Measurements from ENCODE around the gene VPS37C.
"Not testable (repeated sequence)": the region's sequence is repeated elsewhere in the genome, so short reads cannot be mapped to it uniquely, and the experiment has no call there.

GRCh38 chr11:61204502-61205059 lies 43.4 kb upstream of the VPS37C start:
- TF ChIP-seq CTCF (IDR thresholded peaks at IDR 0.05); GTF2I (CRISPR knock-in tag; conservative IDR thresholded peaks at IDR 0.05); NR3C1 (CRISPR knock-in tag; conservative IDR thresholded peaks at IDR 0.05; ENCODE audit: low read depth); STAT6 (CRISPR knock-in tag; conservative IDR thresholded peaks at IDR 0.05; ENCODE audit: low read depth); AFF4 (CRISPR knock-in tag; IDR thresholded peaks at IDR 0.05; ENCODE audit: borderline replicate concordance): not testable (repeated sequence)
